ENCODE results near the gene PPM1B.

- no peak for TF ChIP-seq CTCF (conservative IDR thresholded peaks at IDR 0.05 in 1 of 2, IDR thresholded peaks at IDR 0.05 in 1 of 2; ENCODE audit: low read depth in 1 of 2, low read length in 2 of 2)
- TF ChIP-seq EZH2 (IDR thresholded peaks at IDR 0.05; ENCODE audit: low read length, missing control alignments), result no peak
Measured at GRCh38 chr2:44164617-44165016, 4.1 kb upstream of the PPM1B start.

All from fibroblast of lung (primary cell).